ENCODE results near the gene ALDH4A1.
"Not testable (repeated sequence)": the region's sequence is repeated elsewhere in the genome, so short reads cannot be mapped to it uniquely, and the experiment has no call there.

The ALDH4A1 gene

GRCh38 chr1:18849261-18849711, 53.1 kb downstream of the ALDH4A1 start:
- peak; percentile 1 for TF ChIP-seq CTCF (conservative IDR thresholded peaks at IDR 0.05; ENCODE audit: low read depth, low read length)
- peak; percentile 57 for DNase-seq (ENCODE audit: low read depth)

GRCh38 chr1:18847723-18848122, 54.6 kb downstream of the ALDH4A1 start:
- DNase-seq (ENCODE audit: low read depth); H3K4me3 ChIP-seq (ENCODE audit: low read depth, low read length): not testable (repeated sequence)

More at GRCh38 chr1:18849261-18849711, 53.1 kb downstream of the ALDH4A1 start:
- H3K4me3 ChIP-seq (ENCODE audit: low read depth, low read length): no peak overlapping the region

- no peak for DNase-seq (ENCODE audit: low read depth)
- H3K4me3 ChIP-seq (ENCODE audit: low read depth, low read length): no peak overlapping the region
- TF ChIP-seq CTCF (conservative IDR thresholded peaks at IDR 0.05; ENCODE audit: low read depth, low read length): no peak
Measured at GRCh38 chr1:18840145-18840544, 62.2 kb downstream of the ALDH4A1 start.

GRCh38 chr1:18836654-18837053, 65.7 kb downstream of the ALDH4A1 start:
- peak; percentile 4 for DNase-seq (ENCODE audit: low read depth)
- H3K4me3 ChIP-seq (ENCODE audit: low read depth, low read length): no peak overlapping the region
- TF ChIP-seq CTCF (conservative IDR thresholded peaks at IDR 0.05; ENCODE audit: low read depth, low read length): no peak

GRCh38 chr1:18832319-18832718, 70.0 kb downstream of the ALDH4A1 start:
- not testable (repeated sequence) for H3K4me3 ChIP-seq (ENCODE audit: low read depth, low read length); DNase-seq (ENCODE audit: low read depth)

- no peak overlapping the region for H3K4me3 ChIP-seq (ENCODE audit: low read depth, low read length)
- DNase-seq (ENCODE audit: low read depth): no peak
- TF ChIP-seq CTCF (conservative IDR thresholded peaks at IDR 0.05; ENCODE audit: low read depth, low read length): no peak
Measured at GRCh38 chr1:18831656-18832055, 70.7 kb downstream of the ALDH4A1 start.

- no peak overlapping the region for H3K4me3 ChIP-seq (ENCODE audit: low read depth, low read length)
- no peak for DNase-seq (ENCODE audit: low read depth)
- TF ChIP-seq CTCF (conservative IDR thresholded peaks at IDR 0.05; ENCODE audit: low read depth, low read length): no peak
Measured at GRCh38 chr1:18830596-18830995, 71.8 kb downstream of the ALDH4A1 start.

GRCh38 chr1:18829671-18830070, 72.7 kb downstream of the ALDH4A1 start:
- TF ChIP-seq CTCF (conservative IDR thresholded peaks at IDR 0.05; ENCODE audit: low read depth, low read length): no peak
- no peak overlapping the region for H3K4me3 ChIP-seq (ENCODE audit: low read depth, low read length)
- no peak for DNase-seq (ENCODE audit: low read depth)
